GM18951 (cell line): ENCODE measurements around the gene CXCL8.
"Not testable (repeated sequence)": the region's sequence is repeated elsewhere in the genome, so short reads cannot be mapped to it uniquely, and the experiment has no call there.

Experiments
- POLR2A ChIP-seq: IDR thresholded peaks from 4 replicates; pipeline ENCODE4 v1.6.1; 2011; ENCODE audit warnings: mild to moderate bottlenecking; ENCODE audit not compliant: insufficient read length, insufficient read depth; ENCODE audit errors: extremely low read depth
- in situ Hi-C: fragments of 300-500 bp; cut with MboI; formaldehyde crosslinking; loops from one replicate; pipeline ENCODE4 v1.12.0; 2022; ENCODE audit warnings: low sequenced_read_pairs, mixed read lengths, inconsistent platforms; ENCODE audit not compliant: unreplicated experiment

CXCL8 gene

GRCh38 chr4:73740353-73740778 lies at the start of gene CXCL8:
Gene CXCL8 (plus strand): TSS chr4:73740569. CDS start chr4:73740659, 90 bp downstream.
- in situ Hi-C loops: no loop called here
- TF ChIP-seq POLR2A: no peak

GRCh38 chr4:73691201-73691600 lies 49.2 kb upstream of the CXCL8 start:
- in situ Hi-C loops: not testable (repeated sequence)

- in situ Hi-C loops: no loop called here
- TF ChIP-seq POLR2A: no peak
Measured at GRCh38 chr4:73691759-73692158, 48.6 kb upstream of the CXCL8 start.

- no peak for TF ChIP-seq POLR2A
- in situ Hi-C loops: no loop called here
Measured at GRCh38 chr4:73692254-73692653, 48.1 kb upstream of the CXCL8 start.

- in situ Hi-C loops: no loop called here
- no peak for TF ChIP-seq POLR2A
Measured at GRCh38 chr4:73692701-73693100, 47.7 kb upstream of the CXCL8 start.

- in situ Hi-C loops: no loop called here
- no peak for TF ChIP-seq POLR2A
Measured at GRCh38 chr4:73693811-73694210, 46.6 kb upstream of the CXCL8 start.

- in situ Hi-C loops: no loop called here
- no peak for TF ChIP-seq POLR2A
Measured at GRCh38 chr4:73698217-73698616, 42.2 kb upstream of the CXCL8 start.

- in situ Hi-C loops: no loop called here
- TF ChIP-seq POLR2A: no peak
Measured at GRCh38 chr4:73701116-73701515, 39.3 kb upstream of the CXCL8 start.

GRCh38 chr4:73702796-73703287 lies 37.5 kb upstream of the CXCL8 start:
- no peak for TF ChIP-seq POLR2A
- in situ Hi-C loops: no loop called here

- in situ Hi-C loops: no loop called here
- TF ChIP-seq POLR2A: no peak
Measured at GRCh38 chr4:73703320-73703719, 37.0 kb upstream of the CXCL8 start.

- in situ Hi-C loops: no loop called here
- TF ChIP-seq POLR2A: no peak
Measured at GRCh38 chr4:73704314-73705055, 35.9 kb upstream of the CXCL8 start.

GRCh38 chr4:73705056-73705432 lies 35.3 kb upstream of the CXCL8 start:
- no peak for TF ChIP-seq POLR2A
- in situ Hi-C loops: no loop called here

GRCh38 chr4:73705721-73706120 lies 34.6 kb upstream of the CXCL8 start:
- no peak for TF ChIP-seq POLR2A
- in situ Hi-C loops: no loop called here

GRCh38 chr4:73706811-73707210 lies 33.6 kb upstream of the CXCL8 start:
- TF ChIP-seq POLR2A: no peak
- in situ Hi-C loops: no loop called here
